Small intestine (tissue), 7 donors: Measurements from ENCODE around the gene ERC2. TPM values are rescaled to one million over a fixed set of nuclear protein-coding genes. Genes with fewer than 3 reads are reported as not detected.

Experiments used
- DNase-seq, 2 donors: peaks; one replicate each; pipeline versions ENCODE4 v3.0.0 to v3.0.0-alpha.2; 2013
- FAIRE-seq: peaks from 2 replicates; lab custom pipeline; 2012; peaks lifted over from hg19 to GRCh38; lab: Jason Lieb, UNC
- H3K27ac ChIP-seq, 3 donors: one replicate each; pipeline ENCODE4 v1.5.1; 2013; ENCODE audit warnings: low read length in 2 of 3, mild to moderate bottlenecking in 2 of 3, control low read depth in 1 of 3, inconsistent platforms in 1 of 3, low read depth in 1 of 3, moderate library complexity in 1 of 3
- H3K27me3 ChIP-seq, 3 donors: one replicate each; pipeline ENCODE4 v1.6.1; 2013; ENCODE audit warnings: low read length in 3 of 3, inconsistent platforms in 1 of 3; ENCODE audit not compliant: control insufficient read depth in 3 of 3, insufficient read depth in 3 of 3
- H3K36me3 ChIP-seq, 3 donors: one replicate each; pipeline ENCODE4 v1.6.1; 2013; ENCODE audit warnings: low read length in 3 of 3, inconsistent platforms in 1 of 3, low read depth in 1 of 3, mild to moderate bottlenecking in 1 of 3, moderate library complexity in 1 of 3; ENCODE audit not compliant: control insufficient read depth in 3 of 3, insufficient read depth in 2 of 3
- H3K4me1 ChIP-seq, 3 donors: one replicate each; pipeline ENCODE4 v1.6.1; 2013; ENCODE audit warnings: low read length in 2 of 3, inconsistent platforms in 1 of 3, low read depth in 1 of 3, mild to moderate bottlenecking in 1 of 3, moderate library complexity in 1 of 3; ENCODE audit not compliant: control insufficient read depth in 3 of 3, insufficient read depth in 2 of 3
- H3K4me3 ChIP-seq, 3 donors: one replicate each; pipeline ENCODE4 v1.5.1; 2013; ENCODE audit warnings: low read length in 3 of 3, control low read depth in 1 of 3, inconsistent platforms in 1 of 3, low read depth in 1 of 3, mild to moderate bottlenecking in 1 of 3, moderate library complexity in 1 of 3
- H3K9me3 ChIP-seq, 2 donors: one replicate each; pipeline ENCODE4 v1.6.1; 2013; ENCODE audit warnings: low read depth in 1 of 2, low read length in 1 of 2; ENCODE audit not compliant: control insufficient read depth in 2 of 2, insufficient read depth in 1 of 2
- WGBS, 3 donors: extraction: QIAGEN DNeasy Blood & Tissue Kit; methylation state at CpG; one replicate each; pipeline ENCODE4 v1.1.7; 2013; 5-methylcytosine and 5-hydroxymethylcytosine counted together
- polyA plus RNA-seq, 4 donors: library from polyadenylated mRNA; stranded (reverse) in 3 of 4; unstranded in 1 of 4; fragments of 200-250 nt in 3 of 4; fragments of 120-200 nt in 1 of 4; gene quantifications; one replicate each; pipeline versions ENCODE4 v1.2.1 to v1.2.3, GENCODE V29; 2013
- donor health status: healthy with polysubstance abuse.
- donor health status: control.
- donor health status: control.
- donor health status: Bipolar disorder and iron deficiency.
- donor health status: healthy.

Gene ERC2
- polyA plus RNA-seq, 4 donors: 0.73 to 2.0 TPM; not detected in 2

DNA sequence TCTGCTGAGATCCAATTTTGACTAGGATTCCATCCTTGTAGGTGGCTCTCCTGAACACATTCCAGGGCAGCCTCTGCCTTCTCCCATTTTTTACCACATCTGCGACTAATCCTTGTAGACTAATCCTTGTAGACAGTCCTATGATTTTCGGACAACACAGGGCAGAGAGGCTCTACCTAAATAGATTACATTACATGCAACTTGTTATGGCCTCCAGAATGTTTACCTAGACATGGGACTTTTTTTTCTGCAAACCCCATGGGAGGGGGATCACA lies 741.8 kb downstream of the ERC2 start:
- WGBS, 3 donors: 63 to 89% (median 82%) methylated on average over 2 of the region's 2 CpGs

DNA sequence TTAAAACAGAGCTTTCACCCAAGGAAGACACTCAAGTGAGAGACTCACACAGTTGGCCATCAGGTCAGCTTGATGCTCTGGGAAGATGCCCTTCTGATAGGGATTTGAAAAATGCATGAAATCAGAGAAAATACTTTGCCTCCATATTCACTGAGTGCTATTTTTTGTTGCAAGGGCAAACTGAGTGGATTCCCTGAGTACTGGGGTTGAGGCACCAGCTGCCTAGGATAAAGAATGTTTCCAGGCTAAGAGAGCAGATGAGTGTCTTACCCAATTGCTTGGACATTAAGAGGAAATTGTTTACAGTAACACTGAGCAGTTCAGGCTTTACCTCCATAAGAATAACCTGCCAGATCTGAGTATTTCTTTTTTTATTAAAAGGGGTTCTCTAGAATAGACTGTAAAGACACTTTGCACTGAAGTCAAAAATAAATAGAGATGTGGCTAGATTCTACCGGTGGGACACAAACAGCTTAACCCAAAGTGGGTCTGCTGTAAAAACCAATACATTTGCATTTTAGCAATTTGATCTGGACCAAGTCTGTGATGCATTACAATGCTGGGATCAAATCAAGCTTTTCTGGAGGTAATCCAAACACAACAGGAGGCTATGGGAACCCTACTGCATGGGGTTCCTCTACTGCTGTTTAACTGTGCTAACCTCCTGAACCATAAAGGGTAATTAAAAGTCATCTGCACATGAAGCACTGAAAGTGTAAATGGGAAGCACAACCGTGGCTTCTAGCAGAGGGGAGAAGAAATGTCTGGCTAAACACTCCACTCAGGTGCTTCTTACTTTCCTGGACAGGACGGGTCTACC lies 742.4 kb downstream of the ERC2 start:
- WGBS, 3 donors: 40 to 48% (median 46%) methylated on average over 3 of the region's 3 CpGs
- DNase-seq: no peak
- H3K4me1 ChIP-seq: no peaks in the 10 kb centered on the region
- peaks cover 0 to 9% (median 0%) of the 10 kb centered on the region in 3 donors for H3K27me3 ChIP-seq
- no peak overlapping the region for H3K4me3 ChIP-seq
- H3K9me3 ChIP-seq: no peaks in the 10 kb centered on the region
- H3K27ac ChIP-seq: no peak overlapping the region
- no peaks in the 10 kb centered on the region for H3K36me3 ChIP-seq
- no peak for FAIRE-seq

More for the DNA sequence above, 741.8 kb downstream of the ERC2 start:
- Histone ChIP-seq H3K27ac (no peak overlapping the region), H3K27me3 (peaks cover 0 to 9% (median 0%) of the 10 kb centered on the region in 3 donors), H3K9me3 (no peaks in the 10 kb centered on the region), H3K4me1 (no peaks in the 10 kb centered on the region), H3K4me3 (no peak overlapping the region), H3K36me3 (no peaks in the 10 kb centered on the region)
- FAIRE-seq (no peak), DNase-seq (no peak)

- Histone ChIP-seq H3K9me3 (no peaks in the 10 kb centered on the region), H3K4me1 (no peaks in the 10 kb centered on the region), H3K27ac (no peak overlapping the region), H3K4me3 (no peak overlapping the region), H3K36me3 (no peaks in the 10 kb centered on the region), H3K27me3 (peaks cover 0 to 9% (median 0%) of the 10 kb centered on the region in 3 donors)
- FAIRE-seq (no peak), DNase-seq (no peak)
- WGBS, 3 donors: 71 to 73% (median 72%) methylated on average over 2 of the region's 2 CpGs
Measured at GRCh38 chr3:55724821-55725220, 743.4 kb downstream of the ERC2 start.

DNA sequence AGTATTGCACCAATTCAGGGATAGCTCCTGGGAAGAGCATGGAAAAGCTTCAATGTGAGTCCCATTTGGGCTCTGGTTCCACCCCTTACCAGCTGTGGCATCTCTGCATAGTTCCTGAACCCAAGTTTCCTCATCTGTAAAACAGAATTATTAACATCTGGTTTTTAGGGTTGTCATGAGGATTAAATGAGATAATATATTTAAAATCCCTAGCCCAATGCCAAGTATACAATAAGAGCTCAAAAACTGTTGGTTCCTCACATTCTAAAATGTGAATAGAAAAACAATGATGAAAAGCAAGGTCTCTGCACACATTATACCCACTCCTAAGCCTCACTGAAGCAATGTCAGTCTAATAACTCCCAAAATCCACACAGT lies 743.9 kb downstream of the ERC2 start:
- no peaks in the 10 kb centered on the region for H3K36me3 ChIP-seq
- no peaks in the 10 kb centered on the region for H3K9me3 ChIP-seq
- H3K4me3 ChIP-seq: no peak overlapping the region
- no peak for FAIRE-seq
- H3K4me1 ChIP-seq: no peaks in the 10 kb centered on the region
- no peak overlapping the region for H3K27ac ChIP-seq
- peaks cover 0 to 9% (median 0%) of the 10 kb centered on the region in 3 donors for H3K27me3 ChIP-seq
- no peak for DNase-seq

- Histone ChIP-seq H3K27ac (no peak overlapping the region), H3K36me3 (no peaks in the 10 kb centered on the region), H3K9me3 (no peaks in the 10 kb centered on the region), H3K27me3 (peaks cover 0 to 9% (median 0%) of the 10 kb centered on the region in 3 donors), H3K4me3 (no peak overlapping the region), H3K4me1 (no peaks in the 10 kb centered on the region)
- FAIRE-seq (no peak), DNase-seq (no peak)
- WGBS, 3 donors: 60 to 68% (median 65%) methylated on average over 5 of the region's 5 CpGs
Measured at GRCh38 chr3:55723653-55724406, 744.4 kb downstream of the ERC2 start.

GRCh38 chr3:55721716-55722484 lies 746.4 kb downstream of the ERC2 start:
- H3K27ac ChIP-seq: no peak overlapping the region
- no peak for FAIRE-seq
- H3K4me1 ChIP-seq: no peaks in the 10 kb centered on the region
- H3K9me3 ChIP-seq: no peaks in the 10 kb centered on the region
- 25 to 50% (median 33%) methylated on average over 5 of the region's 5 CpGs for WGBS, 3 donors
- H3K27me3 ChIP-seq: peaks cover 0 to 12% (median 0%) of the 10 kb centered on the region in 3 donors
- no peak overlapping the region for H3K4me3 ChIP-seq
- H3K36me3 ChIP-seq: no peaks in the 10 kb centered on the region
- DNase-seq: peak in 1 of 2 donors; percentile 34

- Histone ChIP-seq H3K9me3 (no peaks in the 10 kb centered on the region), H3K4me1 (no peaks in the 10 kb centered on the region), H3K4me3 (no peak overlapping the region), H3K27me3 (peaks cover 0 to 9% (median 0%) of the 10 kb centered on the region in 3 donors), H3K27ac (no peak overlapping the region), H3K36me3 (no peaks in the 10 kb centered on the region)
- FAIRE-seq (no peak), DNase-seq (peak in 1 of 2 donors; percentile 8)
Measured at GRCh38 chr3:55720614-55721013, 747.7 kb downstream of the ERC2 start.

- Histone ChIP-seq H3K27ac (no peak overlapping the region), H3K9me3 (no peaks in the 10 kb centered on the region), H3K27me3 (peaks cover 0 to 9% (median 0%) of the 10 kb centered on the region in 3 donors), H3K4me3 (no peak overlapping the region), H3K4me1 (no peaks in the 10 kb centered on the region), H3K36me3 (no peaks in the 10 kb centered on the region)
- no peak for FAIRE-seq
- DNase-seq: no peak
Measured at GRCh38 chr3:55719508-55719907, 748.8 kb downstream of the ERC2 start.
